Posterior cingulate gyrus (tissue), 11 donors: Measurements from ENCODE around the gene OR4D6.
"Not testable (repeated sequence)": the region's sequence is repeated elsewhere in the genome, so short reads cannot be mapped to it uniquely, and the experiment has no call there.

Source experiments
- DNase-seq, 10 donors: peaks; one replicate each; pipeline versions ENCODE4 v3.0.0 to v3.0.0-alpha.2; 2020 to 2021; ENCODE audit warnings: mixed read lengths in 3 of 10
- intact Hi-C: fragments of 100-400 bp; cut with DNase I; formaldehyde crosslinking; loops from one replicate; pipeline ENCODE4 v1.15.1; 2023

The OR4D6 gene

DNA sequence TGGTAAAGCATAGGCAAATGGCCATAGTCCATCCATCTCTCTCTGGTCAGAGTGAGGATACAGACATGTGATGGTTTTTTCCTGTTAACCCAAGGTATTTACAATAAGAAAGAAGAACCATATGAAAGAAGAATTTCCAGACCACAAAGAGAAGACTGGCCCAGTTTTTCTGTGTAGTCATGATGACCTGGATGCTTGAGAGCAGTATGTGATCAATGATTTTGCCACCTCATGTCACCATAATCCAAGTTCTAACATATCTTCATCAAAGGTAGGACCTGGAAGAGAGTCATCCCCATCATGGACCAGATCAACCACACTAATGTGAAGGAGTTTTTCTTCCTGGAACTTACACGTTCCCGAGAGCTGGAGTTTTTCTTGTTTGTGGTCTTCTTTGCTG is at the start of gene OR4D6:
TSS of gene OR4D6 (plus strand) at position 301 of the 400 bp plus-strand sequence. CDS start at position 301, 0 bp downstream.
- intact Hi-C loops: no loop called here
- no peak for DNase-seq

DNA sequence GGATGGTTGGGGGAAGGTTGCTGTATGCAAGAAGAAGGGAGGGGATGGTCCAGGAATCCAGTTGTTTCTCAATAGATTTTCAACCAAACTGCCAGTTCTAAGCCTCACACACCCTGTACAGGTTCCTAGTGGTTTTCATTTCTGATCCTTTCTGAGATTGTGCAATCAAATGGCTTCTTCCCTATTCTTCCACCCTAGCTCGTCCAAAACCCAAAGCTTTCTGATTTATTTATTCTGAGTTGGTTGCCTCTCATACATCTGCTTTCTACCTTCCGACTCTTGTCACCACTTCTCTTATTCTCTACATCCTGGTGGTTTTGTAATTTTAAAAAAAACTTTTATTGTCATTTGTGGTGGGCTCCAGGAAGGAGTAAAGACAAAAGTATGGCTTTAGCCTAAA is 43.1 kb upstream of the OR4D6 start:
- no peak for DNase-seq
- intact Hi-C loops: no loop called here

DNA sequence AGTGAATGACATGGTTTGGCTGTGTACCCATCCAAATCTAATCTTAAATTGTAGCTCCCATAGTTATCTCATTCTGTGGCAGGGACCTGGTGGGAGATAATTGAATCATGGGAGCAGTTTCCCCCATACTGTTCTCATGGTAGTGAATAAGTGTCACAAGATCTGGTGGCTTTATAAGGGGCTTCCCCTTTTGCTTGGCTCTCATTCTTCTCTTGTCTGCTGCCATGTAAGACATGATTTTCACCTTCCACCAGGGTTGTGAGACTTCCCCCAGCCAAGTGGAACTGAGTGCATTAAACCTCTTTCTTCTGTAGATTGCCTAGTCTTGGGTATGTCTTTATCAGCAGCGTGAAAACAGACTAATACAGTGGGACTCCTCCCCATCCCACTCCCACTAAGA is 41.6 kb upstream of the OR4D6 start:
- DNase-seq: no peak
- intact Hi-C loops: no loop called here

DNA sequence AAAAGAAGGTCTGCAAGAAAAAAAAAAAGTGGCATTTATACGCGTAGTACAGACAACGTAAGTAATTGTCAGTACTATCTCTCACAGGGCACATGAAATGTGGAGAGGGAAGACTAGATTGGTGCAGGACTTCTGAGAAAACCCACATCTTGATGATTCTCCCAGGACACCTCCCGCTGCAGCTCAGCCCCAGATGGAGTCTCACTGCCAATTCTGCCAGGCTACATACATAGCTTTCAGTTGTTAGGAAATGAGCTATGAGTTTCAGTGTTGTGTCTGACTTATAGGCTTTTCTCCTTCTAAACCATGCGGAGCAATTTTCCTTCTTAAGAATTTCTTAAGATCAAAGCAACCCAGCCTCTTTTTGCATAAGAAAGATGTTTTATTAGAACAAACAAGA is 40.1 kb upstream of the OR4D6 start:
- DNase-seq: peak in 8 of 10 donors; percentile 11 to 85 (median 46)
- intact Hi-C loops: no loop called here

DNA sequence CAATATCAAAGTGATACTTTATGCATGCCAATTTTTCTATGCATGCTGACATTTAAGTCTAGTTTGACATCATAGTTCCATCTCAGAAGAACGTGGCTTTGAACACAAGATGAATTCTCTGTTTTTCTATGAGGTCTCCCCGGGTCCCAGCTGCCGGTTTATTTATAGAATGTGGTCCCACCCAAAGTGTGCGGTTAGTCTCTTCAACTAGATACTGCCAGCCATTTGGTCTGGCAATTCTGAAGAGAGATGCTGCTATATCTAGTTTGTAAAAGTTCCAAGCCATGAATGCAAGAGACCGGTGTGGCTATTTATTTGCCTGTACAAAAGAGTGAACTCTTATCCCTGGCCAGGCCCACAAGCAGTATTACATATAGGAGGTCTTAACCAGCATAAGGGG is 39.7 kb upstream of the OR4D6 start:
- no peak for DNase-seq
- intact Hi-C loops: no loop called here

DNA sequence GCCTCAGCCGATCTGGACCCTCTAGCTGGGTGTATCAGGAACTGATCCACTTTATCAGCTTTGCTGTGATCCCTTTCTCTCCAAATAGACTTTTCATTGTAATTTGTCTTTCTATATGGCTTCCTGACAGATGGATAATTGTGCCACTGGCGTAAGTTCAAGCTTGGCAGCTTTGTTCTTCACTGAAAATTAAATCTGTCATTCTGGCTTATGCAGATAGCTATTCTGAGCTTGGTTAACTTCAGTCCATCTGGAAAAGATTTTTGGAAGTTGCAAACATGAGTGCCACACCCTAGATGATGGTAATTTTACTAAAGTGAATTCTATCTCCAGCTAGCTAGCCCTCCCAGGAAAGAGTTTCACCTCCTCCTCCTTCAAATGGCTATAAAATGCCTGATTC is 38.6 kb upstream of the OR4D6 start:
- peak in 1 of 10 donors; percentile 46 for DNase-seq
- intact Hi-C loops: no loop called here

DNA sequence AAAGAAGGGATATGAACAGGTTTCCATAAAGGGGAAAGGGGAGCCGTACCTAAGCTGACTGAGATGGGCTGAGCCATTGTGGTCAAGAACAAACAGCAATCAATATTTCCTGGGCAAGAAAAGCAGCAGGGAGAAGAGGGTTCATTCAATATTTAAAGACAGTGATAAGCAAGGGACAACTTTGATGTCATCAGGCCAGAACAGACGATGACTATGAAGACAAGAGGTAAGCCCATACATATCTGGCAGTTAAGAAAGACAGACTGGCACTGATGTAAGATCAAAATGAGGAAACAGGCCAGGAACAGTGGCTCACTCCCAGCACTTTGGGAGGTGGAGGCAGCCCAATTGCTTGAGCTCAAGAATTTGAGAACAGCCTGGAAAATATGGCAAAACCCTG is 32.9 kb upstream of the OR4D6 start:
- intact Hi-C loops: no loop called here
- no peak for DNase-seq

DNA sequence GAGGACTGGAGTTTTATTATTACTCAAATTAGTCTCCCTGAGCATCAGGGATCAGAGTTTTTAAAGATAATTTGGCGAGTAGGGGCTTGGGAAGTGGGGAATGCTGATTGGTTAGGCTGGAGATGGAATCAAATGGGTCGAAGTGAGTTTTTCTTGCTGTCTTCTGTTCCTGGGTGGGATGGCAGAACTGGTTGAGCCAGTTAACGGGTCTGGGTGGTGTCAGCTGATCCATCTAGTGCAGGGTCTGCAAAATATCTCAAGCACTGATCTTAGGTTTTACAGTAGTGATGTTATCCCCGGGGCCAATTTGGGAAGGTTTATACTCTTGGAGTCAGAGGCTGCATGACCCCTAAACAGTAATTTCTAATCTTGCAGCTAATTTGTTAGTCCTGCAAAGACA is 31.6 kb upstream of the OR4D6 start:
- intact Hi-C loops: no loop called here

DNA sequence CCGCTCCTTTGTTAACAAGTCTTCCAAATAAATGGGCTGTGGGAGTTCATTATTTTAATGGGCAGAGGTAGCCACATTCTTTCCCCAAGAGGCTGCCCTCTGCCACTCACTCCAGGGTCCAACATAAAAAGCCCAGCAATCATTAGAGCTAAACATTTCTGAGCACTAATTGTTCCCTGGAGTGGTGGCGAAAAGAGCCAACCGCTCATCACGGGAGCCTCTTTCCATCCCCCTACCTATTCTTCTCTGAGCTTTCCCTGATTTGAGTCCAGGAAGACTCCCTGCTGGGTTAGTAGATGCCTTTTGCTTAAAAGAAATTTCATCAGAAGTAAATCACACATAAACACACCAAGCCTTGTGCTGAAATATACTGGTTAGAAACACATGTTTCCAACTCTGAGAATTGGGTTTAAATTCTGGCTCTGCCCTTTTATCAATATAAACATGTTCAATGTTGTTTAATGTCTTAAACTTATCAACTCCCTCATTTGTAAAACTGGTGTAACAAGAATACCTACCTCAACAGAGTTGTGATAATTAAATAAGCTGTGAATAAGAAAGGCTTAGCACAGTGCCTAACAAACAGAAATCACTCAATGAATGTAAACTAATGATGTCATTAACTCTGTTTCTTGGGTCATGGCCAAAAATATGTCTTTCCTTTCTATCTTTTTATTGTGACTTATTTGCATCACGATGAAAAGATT is 30.2 kb upstream of the OR4D6 start, which contains the start of gene OR5A2:
TSS of gene OR5A2 (minus strand) at position 53 of the 707 bp plus-strand sequence. CDS start 3,460 bp downstream, outside the sequence.
- no peak for DNase-seq
- intact Hi-C loops: no loop called here

More for the DNA sequence above, 31.6 kb upstream of the OR4D6 start:
- no peak for DNase-seq

DNA sequence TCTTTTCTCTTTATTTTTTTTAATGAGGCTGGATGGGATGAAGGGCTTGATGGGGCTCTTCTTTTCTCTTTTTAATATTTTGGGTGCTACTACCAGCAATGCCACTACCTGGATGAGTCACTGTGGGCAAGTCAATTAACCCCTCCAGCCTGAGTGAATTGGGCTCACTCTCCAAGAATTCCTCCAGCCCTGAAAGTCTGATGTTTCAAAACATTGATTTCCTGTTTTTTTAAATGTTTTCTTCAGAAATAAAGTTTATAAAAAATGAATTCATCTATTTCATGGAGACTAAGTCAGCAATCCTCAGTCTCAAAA is 29.7 kb upstream of the OR4D6 start:
- intact Hi-C loops: no loop called here
- DNase-seq: no peak

DNA sequence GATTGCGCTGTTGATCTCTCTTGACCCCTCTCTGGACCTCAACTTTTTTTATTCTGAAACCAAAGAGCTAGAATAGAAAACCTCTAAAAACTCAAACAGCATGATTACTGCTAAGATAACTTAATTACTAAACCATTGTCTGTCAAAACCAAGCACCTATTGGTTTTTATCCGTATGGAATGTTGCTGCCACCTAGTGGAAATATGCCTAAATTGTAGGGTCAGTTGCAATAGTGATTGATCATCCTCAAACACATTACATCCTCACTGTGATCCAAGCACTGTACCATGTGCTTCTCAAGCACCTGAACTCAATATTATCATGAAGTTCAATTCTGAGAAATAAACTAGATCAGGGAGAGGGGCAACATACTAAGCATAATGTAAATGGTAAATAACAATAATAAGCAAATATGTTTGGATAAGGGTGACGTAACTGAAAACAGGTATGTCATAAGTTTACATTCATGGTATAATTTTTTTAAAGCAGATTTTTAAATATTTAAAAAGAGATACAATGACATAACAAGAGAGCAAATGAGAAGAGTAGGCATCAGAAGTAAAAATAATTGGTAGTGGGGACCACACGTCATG is 26.7 kb upstream of the OR4D6 start:
- intact Hi-C loops: no loop called here
- DNase-seq: no peak

DNA sequence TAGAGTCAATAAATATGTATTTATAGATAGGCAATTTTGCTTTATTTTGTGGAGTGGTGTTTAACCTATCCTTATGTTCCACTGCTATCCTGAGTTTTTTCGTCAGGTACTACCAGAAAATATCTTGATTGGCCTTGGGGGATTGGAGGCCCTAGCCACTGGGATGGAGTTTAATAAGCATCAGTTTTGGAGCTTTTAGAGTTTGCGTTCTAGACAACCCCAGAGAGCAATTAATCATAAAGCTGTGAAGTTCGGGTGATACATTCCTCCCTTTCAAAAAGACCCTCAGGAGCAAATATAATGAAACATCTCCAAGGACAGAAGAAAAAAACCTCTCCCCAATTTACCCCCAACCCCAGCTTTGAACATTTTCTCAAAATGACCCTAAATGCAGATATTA is 20.6 kb upstream of the OR4D6 start, which contains the start of gene OR5A1:
TSS of gene OR5A1 (plus strand) at position 301 of the 400 bp plus-strand sequence. CDS start 6,700 bp downstream, outside the sequence.
- intact Hi-C loops: no loop called here
- DNase-seq: no peak

DNA sequence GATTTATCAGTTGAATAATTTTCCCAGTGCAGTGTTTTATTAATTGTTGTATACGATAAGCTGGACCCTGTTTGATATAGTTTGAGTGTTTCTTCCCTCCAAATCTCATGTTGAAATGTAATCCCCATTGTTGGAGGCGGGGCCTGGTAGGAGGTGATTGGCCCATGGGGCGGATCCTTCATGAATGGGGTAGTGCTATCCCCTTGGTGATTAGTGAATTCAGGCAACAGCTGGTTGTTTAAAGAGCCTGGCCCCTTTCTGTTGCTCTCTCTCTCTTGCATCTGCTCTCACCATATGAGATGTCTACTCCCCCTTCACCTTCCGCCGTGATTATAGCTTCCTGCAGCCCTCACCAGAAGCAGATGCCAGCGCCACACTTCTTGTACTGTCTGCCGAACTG is 19.0 kb upstream of the OR4D6 start:
- intact Hi-C loops: no loop called here
- DNase-seq: no peak

DNA sequence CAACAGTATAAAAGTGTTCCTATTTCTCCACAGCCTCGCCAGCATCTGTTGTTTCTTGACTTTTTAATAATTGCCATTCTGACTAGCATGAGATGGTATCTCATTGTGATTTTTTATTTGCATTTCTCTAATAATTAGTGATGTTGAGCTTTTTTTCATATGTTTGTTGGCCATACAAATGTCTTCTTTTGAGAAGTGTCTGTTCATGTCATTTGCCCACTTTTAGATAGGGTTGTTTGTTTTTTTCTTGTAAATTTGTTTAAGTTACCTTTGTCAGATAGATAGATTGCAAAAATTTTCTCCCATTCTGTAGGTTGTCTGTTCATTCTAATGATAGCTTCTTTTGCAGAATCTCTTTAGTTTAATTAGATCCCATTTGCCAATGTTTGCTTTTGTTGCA is 11.1 kb upstream of the OR4D6 start:
- intact Hi-C loops, DNase-seq: not testable (repeated sequence)

DNA sequence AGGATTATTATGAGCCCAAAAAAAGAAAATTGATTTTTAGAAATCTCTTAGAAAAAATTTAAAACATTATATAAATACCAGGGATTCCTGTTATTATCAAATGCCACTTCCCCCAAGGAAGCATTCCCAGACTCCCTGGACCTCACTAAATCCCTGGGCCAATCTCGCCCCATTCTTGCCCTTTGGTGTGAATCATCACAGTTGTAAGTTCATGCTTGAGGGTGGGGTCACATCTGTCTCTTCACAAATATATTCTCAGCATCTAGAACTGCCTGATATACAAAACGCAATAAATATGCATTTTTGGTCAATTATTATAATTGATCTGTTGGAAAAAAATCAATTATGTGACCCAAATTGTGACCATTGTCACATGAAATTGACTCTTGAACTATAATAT is 8.3 kb upstream of the OR4D6 start:
- intact Hi-C loops: no loop called here
- no peak for DNase-seq

DNA sequence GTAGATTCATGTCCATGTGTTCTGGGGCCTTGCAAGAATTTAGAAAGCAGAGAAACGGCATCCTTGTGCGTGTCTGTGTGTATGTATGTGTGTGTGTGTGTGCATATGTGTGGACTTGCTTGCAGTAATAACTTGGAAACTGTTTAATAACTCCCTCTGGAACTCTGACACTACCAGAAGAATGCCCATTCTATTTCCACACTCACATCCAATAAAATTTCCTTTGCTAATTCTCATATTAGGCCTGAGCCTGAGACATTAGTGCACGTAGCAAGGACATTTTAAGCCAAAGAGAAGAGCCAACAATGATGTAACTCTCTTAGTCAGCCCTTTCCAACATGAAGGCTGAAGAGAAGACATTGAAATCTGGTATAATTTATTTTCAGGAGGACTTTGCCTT is 3.2 kb downstream of the OR4D6 start:
- intact Hi-C loops: no loop called here
- no peak for DNase-seq

DNA sequence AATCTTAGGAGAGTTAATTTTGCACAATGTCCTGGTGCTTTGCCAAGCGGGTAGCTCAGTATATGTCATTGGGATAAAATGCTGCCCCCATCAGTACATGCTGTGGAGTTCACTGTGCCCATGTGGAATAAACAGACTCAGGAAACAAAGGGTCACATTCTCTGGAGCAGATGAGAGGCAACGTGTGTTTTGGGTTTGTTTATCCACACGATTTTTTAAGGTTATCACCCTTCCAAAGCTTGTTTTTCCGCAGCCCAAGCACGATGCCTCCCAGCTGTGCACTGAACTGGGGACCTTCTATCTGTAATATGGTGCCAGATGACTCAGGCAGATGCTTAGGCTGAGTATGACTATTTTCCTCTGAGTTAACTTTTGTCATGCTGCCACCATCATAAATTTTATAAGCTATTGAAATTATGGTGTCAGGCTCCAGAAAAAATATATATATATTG is 6.5 kb downstream of the OR4D6 start:
- DNase-seq: no peak
- intact Hi-C loops: no loop called here

DNA sequence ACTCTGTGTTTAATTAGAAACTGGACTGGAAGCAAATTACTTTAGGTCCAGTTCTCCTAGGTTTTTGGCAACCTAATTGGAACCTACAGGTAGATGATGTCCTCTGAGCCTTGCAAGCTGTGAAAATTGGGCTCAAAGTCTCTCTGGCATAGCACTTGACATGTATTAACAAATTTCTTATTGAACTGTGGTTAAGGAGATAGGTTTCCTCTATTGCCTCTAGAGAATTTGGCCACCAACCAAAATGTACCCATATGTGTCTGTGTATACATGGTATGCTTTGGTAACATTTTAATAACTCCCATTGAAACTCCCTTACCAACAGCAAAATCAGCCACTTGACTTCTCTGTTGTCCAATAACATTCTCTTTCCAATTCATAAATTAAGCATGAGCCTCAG is 16.3 kb downstream of the OR4D6 start, which contains the start of gene OR4D10:
TSS of gene OR4D10 (plus strand) at position 301 of the 400 bp plus-strand sequence. CDS start 4,115 bp downstream, outside the sequence.
- no peak for DNase-seq
- intact Hi-C loops: no loop called here

DNA sequence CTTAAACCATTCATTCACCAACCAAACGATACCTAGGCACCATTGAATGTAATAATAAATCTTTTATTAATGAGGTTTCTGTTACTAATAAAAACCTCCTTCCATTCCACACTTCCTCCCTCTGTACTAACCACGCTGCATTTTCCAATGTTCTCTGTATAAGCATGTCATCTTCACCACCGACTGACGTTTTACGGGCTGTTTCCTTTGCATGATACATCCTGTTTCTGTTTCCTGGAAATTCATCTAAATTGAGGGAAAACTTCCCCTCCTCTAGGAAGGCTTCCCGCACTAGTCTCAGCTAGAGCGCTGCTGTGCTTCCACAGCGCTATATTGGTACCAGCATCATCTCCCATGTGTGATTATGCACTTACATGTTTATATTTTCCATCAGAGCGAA is 18.4 kb downstream of the OR4D6 start:
- intact Hi-C loops: no loop called here
- DNase-seq: no peak

DNA sequence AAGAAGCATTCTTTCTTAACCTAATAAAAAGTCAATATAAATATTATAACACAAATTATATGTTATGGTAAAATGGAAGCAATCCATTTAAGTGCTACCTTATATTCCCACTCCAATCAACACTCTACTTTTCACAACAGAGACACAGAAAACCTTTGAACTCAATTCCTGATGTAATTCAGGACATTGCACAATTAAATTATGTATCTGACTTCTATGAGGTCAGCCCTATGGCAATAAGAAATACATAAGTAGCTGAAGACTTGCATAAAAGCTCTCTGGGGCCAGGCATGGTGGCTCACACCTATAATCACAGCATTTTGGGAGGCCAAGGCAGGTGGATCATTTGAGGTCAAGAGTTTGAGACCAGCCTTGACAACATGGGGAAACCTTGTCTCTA is 23.1 kb downstream of the OR4D6 start:
- intact Hi-C loops: no loop called here
- no peak for DNase-seq

DNA sequence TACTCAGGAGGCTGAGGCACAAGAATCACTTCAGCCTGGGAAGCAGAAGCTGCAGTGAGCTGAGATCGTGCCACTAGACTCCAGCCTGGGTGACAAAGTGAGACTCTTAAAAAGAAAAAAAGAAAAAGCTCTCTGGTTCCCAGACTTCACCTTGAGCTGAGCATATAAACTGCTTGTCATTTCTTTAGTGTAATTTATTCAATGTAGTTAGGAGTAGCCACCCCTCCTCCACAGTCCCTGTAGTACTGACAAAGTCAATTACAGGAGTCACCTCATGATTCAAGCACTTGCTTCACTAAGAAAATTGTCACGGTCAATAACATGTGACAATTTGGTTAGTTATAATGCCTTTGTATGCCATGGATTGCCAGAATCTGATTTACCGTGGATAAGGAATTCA is 23.6 kb downstream of the OR4D6 start:
- intact Hi-C loops: no loop called here

DNA sequence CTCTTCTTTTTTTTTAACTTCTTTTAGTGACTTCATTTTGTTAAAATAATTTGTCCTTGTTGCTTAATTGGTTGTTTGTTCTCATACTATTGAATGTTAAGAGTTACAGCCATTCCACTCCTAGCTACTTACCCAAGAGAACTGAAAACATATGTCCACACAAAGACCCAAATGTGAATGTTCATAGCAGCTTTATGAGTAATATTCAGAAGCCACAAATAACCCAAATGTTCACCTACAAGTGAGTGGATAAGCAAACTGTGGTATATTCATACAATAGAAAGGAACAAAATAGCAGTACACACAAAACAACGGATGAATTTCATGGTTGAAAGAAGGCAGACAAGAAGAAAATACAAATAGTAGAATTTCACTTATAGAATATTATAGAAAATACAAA is 45.2 kb downstream of the OR4D6 start:
- intact Hi-C loops: no loop called here

More for the DNA sequence above, 23.6 kb downstream of the OR4D6 start:
- DNase-seq: no peak

More for the DNA sequence above, 45.2 kb downstream of the OR4D6 start:
- DNase-seq: no peak
